Trophoblast cell (in vitro differentiated cells and primary cell): ENCODE results near the gene NEAT1.

ENCODE experiments used
- DNase-seq, 2 donors: peaks; one replicate each; pipeline ENCODE4 v3.0.0-alpha.2; 2016
- H2AFZ ChIP-seq: 2 replicates; pipeline ENCODE4 v1.6.1; 2013; ENCODE audit warnings: low read length, moderate library complexity, mild to moderate bottlenecking; ENCODE audit not compliant: insufficient read depth, poor library complexity
- H2AK5ac ChIP-seq: 2 replicates; pipeline ENCODE4 v1.6.1; 2013; ENCODE audit warnings: mild to moderate bottlenecking, low read length
- H2BK120ac ChIP-seq: 2 replicates; pipeline ENCODE4 v1.6.1; 2013; ENCODE audit warnings: low read length, mild to moderate bottlenecking, moderate library complexity; ENCODE audit not compliant: insufficient read depth, poor library complexity
- H2BK12ac ChIP-seq: 2 replicates; pipeline ENCODE4 v1.6.1; 2013; ENCODE audit warnings: mild to moderate bottlenecking, low read length, moderate library complexity
- H2BK5ac ChIP-seq: 2 replicates; pipeline ENCODE4 v1.6.1; 2013; ENCODE audit warnings: low read length, low read depth, moderate library complexity, mild to moderate bottlenecking; ENCODE audit not compliant: poor library complexity
- H3K14ac ChIP-seq: 2 replicates; pipeline ENCODE4 v1.6.1; 2013; ENCODE audit warnings: mild to moderate bottlenecking, low read length
- H3K18ac ChIP-seq: 2 replicates; pipeline ENCODE4 v1.6.1; 2013; ENCODE audit warnings: mild to moderate bottlenecking, low read length
- H3K23ac ChIP-seq: 2 replicates; pipeline ENCODE4 v1.6.1; 2013; ENCODE audit warnings: low read length
- H3K27ac ChIP-seq: 2 replicates; pipeline ENCODE4 v1.5.1; 2013; ENCODE audit warnings: low read depth, mild to moderate bottlenecking, inconsistent platforms, low read length, moderate library complexity
- H3K27me3 ChIP-seq: 2 replicates; pipeline ENCODE4 v1.6.1; 2013; ENCODE audit warnings: inconsistent platforms, mild to moderate bottlenecking, low read length, moderate library complexity; ENCODE audit not compliant: insufficient read depth
- H3K36me3 ChIP-seq, 2 experiments: 1 replicate in 1 of 2; 2 replicates in 1 of 2; pipeline ENCODE4 v1.6.1; 2013; ENCODE audit warnings: low read length in 2 of 2, mild to moderate bottlenecking in 2 of 2, moderate library complexity in 1 of 2; ENCODE audit not compliant: insufficient read depth in 2 of 2, control insufficient read depth in 1 of 2
- H3K4ac ChIP-seq: 2 replicates; pipeline ENCODE4 v1.6.1; 2013; ENCODE audit warnings: low read depth, mild to moderate bottlenecking, low read length, moderate library complexity
- H3K4me1 ChIP-seq, 2 experiments: 1 replicate in 1 of 2; 2 replicates in 1 of 2; pipeline ENCODE4 v1.6.1; 2013; ENCODE audit warnings: low read length in 2 of 2, mild to moderate bottlenecking in 2 of 2, moderate library complexity in 1 of 2; ENCODE audit not compliant: insufficient read depth in 2 of 2, control insufficient read depth in 1 of 2
- H3K4me2 ChIP-seq: 2 replicates; pipeline ENCODE4 v1.6.1; 2013; ENCODE audit warnings: inconsistent platforms, mild to moderate bottlenecking, low read length, moderate library complexity
- H3K4me3 ChIP-seq: 2 replicates; pipeline ENCODE4 v1.5.1; 2013; ENCODE audit warnings: mild to moderate bottlenecking, low read depth, low read length, inconsistent platforms
- H3K79me1 ChIP-seq: one replicate; pipeline ENCODE4 v1.6.1; 2013; ENCODE audit warnings: low read length
- H3K79me2 ChIP-seq: 2 replicates; pipeline ENCODE4 v1.6.1; 2013; ENCODE audit warnings: low read length, mild to moderate bottlenecking; ENCODE audit not compliant: control insufficient read depth, insufficient read depth, poor library complexity
- H3K9ac ChIP-seq: 2 replicates; pipeline ENCODE4 v1.6.1; 2013; ENCODE audit warnings: mild to moderate bottlenecking, low read length
- H3K9me3 ChIP-seq: 2 replicates; pipeline ENCODE4 v1.6.1; 2013; ENCODE audit warnings: low read depth, mild to moderate bottlenecking, control low read depth, inconsistent platforms, low read length; ENCODE audit not compliant: insufficient read depth
- H4K12ac ChIP-seq: 2 replicates; pipeline ENCODE4 v1.6.1; 2013; ENCODE audit warnings: low read depth, mild to moderate bottlenecking, low read length, moderate library complexity
- H4K8ac ChIP-seq: 2 replicates; pipeline ENCODE4 v1.6.1; 2013; ENCODE audit warnings: low read depth, mild to moderate bottlenecking, low read length, moderate library complexity
- H4K91ac ChIP-seq: one replicate; pipeline ENCODE4 v1.6.1; 2013; ENCODE audit warnings: low read depth, mild to moderate bottlenecking, low read length, moderate library complexity
- WGBS: extraction: QIAGEN DNeasy Blood & Tissue Kit; methylation state at CpG from one replicate; pipeline ENCODE4 v1.1.7; 2013; ENCODE audit warnings: missing lambda C conversion rate; ENCODE audit not compliant: insufficient read length, insufficient coverage; ENCODE audit errors: extremely low coverage; 5-methylcytosine and 5-hydroxymethylcytosine counted together

NEAT1 gene

DNA sequence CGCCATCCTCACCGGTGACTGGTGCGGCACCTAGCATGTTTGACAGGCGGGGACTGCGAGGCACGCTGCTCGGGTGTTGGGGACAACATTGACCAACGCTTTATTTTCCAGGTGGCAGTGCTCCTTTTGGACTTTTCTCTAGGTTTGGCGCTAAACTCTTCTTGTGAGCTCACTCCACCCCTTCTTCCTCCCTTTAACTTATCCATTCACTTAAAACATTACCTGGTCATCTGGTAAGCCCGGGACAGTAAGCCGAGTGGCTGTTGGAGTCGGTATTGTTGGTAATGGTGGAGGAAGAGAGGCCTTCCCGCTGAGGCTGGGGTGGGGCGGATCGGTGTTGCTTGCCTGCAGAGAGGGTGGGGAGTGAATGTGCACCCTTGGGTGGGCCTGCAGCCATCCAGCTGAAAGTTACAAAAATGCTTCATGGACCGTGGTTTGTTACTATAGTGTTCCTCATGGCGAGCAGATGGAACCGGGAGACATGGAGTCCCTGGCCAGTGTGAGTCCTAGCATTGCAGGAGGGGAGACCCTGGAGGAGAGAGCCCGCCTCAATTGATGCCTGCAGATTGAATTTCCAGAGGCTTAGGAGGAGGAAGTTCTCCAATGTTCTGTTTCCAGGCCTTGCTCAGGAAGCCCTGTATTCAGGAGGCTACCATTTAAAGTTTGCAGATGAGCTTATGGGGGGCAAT, 1.1 kb downstream of the NEAT1 start:
- Histone ChIP-seq H2BK12ac (peak overlapping the region; percentile 34), H3K4me2 (peak overlapping the region; percentile 81), H3K4me1 (peaks cover 37 to 59% of the 10 kb centered on the region in 2 experiments), H3K14ac (peak overlapping the region; percentile 97), H2BK120ac (peak overlapping the region; percentile 99), H3K23ac (no peak overlapping the region), H3K4ac (peak overlapping the region; percentile 70), H3K36me3 (peaks cover 5 to 7% of the 10 kb centered on the region in 2 experiments), H3K27me3 (no peaks in the 10 kb centered on the region), H3K9me3 (no peaks in the 10 kb centered on the region), H3K27ac (peak overlapping the region; percentile 97), H3K79me2 (peaks cover 46% of the 10 kb centered on the region), H3K79me1 (peaks cover 45% of the 10 kb centered on the region), H2AK5ac (no peak overlapping the region), H3K18ac (peak overlapping the region; percentile 70), H2AFZ (no peak overlapping the region), H4K8ac (peak overlapping the region; percentile 93), H4K91ac (peak overlapping the region; percentile 100), H3K4me3 (peak overlapping the region; percentile 66), H2BK5ac (peak overlapping the region; percentile 100), H4K12ac (peak overlapping the region; percentile 14), H3K9ac (peak overlapping the region; percentile 33)
- WGBS, result no CpG with 5 or more reads among the region's 19 CpGs
- DNase-seq, result peak in 1 of 2 donors; percentile 42

DNA sequence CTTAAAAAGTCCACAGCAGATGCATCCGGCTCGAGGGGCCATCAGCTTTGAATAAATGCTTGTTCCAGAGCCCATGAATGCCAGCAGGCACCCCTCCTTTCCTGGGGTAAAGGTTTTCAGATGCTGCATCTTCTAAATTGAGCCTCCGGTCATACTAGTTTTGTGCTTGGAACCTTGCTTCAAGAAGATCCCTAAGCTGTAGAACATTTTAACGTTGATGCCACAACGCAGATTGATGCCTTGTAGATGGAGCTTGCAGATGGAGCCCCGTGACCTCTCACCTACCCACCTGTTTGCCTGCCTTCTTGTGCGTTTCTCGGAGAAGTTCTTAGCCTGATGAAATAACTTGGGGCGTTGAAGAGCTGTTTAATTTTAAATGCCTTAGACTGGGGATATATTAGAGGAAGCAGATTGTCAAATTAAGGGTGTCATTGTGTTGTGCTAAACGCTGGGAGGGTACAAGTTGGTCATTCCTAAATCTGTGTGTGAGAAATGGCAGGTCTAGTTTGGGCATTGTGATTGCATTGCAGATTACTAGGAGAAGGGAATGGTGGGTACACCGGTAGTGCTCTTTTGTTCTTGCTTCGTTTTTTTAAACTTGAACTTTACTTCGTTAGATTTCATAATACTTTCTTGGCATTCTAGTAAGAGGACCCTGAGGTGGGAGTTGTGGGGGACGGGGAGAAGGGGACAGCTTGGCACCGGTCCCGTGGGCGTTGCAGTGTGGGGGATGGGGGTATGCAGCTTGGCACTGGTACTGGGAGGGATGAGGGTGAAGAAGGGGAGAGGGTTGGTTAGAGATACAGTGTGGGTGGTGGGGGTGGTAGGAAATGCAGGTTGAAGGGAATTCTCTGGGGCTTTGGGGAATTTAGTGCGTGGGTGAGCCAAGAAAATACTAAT, 1.9 kb downstream of the NEAT1 start:
- Histone ChIP-seq H3K9me3 (no peaks in the 10 kb centered on the region), H2BK5ac (peak overlapping the region; percentile 7), H3K23ac (no peak overlapping the region), H3K4me3 (peak overlapping the region; percentile 66), H3K4me1 (peaks cover 36 to 55% of the 10 kb centered on the region in 2 experiments), H4K91ac (no peak overlapping the region), H3K4ac (peak overlapping the region; percentile 70), H2BK120ac (peak overlapping the region; percentile 8), H3K27me3 (no peaks in the 10 kb centered on the region), H3K18ac (peak overlapping the region; percentile 70), H4K8ac (peak overlapping the region; percentile 51), H3K36me3 (peaks cover 5 to 7% of the 10 kb centered on the region in 2 experiments), H3K4me2 (peak overlapping the region; percentile 81), H2BK12ac (no peak overlapping the region), H3K27ac (peak overlapping the region; percentile 97), H3K79me2 (peaks cover 46% of the 10 kb centered on the region), H4K12ac (no peak overlapping the region), H2AFZ (peak overlapping the region; percentile 40), H3K79me1 (peaks cover 37% of the 10 kb centered on the region), H3K9ac (peak overlapping the region; percentile 37), H3K14ac (peak overlapping the region; percentile 64), H2AK5ac (no peak overlapping the region)
- no CpG with 5 or more reads among the region's 18 CpGs for WGBS
- peak in 1 of 2 donors; percentile 59 for DNase-seq

DNA sequence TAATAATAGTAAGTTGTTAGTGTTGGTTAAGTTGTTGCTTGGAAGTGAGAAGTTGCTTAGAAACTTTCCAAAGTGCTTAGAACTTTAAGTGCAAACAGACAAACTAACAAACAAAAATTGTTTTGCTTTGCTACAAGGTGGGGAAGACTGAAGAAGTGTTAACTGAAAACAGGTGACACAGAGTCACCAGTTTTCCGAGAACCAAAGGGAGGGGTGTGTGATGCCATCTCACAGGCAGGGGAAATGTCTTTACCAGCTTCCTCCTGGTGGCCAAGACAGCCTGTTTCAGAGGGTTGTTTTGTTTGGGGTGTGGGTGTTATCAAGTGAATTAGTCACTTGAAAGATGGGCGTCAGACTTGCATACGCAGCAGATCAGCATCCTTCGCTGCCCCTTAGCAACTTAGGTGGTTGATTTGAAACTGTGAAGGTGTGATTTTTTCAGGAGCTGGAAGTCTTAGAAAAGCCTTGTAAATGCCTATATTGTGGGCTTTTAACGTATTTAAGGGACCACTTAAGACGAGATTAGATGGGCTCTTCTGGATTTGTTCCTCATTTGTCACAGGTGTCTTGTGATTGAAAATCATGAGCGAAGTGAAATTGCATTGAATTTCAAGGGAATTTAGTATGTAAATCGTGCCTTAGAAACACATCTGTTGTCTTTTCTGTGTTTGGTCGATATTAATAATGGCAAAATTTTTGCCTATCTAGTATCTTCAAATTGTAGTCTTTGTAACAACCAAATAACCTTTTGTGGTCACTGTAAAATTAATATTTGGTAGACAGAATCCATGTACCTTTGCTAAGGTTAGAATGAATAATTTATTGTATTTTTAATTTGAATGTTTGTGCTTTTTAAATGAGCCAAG, 2.7 kb downstream of the NEAT1 start:
- WGBS, result no CpG with 5 or more reads among the region's 9 CpGs
- Histone ChIP-seq H3K23ac (no peak overlapping the region), H2BK120ac (no peak overlapping the region), H3K27me3 (no peaks in the 10 kb centered on the region), H3K27ac (peak overlapping the region; percentile 54), H4K8ac (no peak overlapping the region), H3K9ac (peak overlapping the region; percentile 29), H2AFZ (no peak overlapping the region), H3K79me1 (peaks cover 31% of the 10 kb centered on the region), H3K4me1 (peaks cover 35 to 51% of the 10 kb centered on the region in 2 experiments), H3K4ac (peak overlapping the region; percentile 53), H2AK5ac (no peak overlapping the region), H4K91ac (no peak overlapping the region), H2BK5ac (no peak overlapping the region), H3K36me3 (peaks cover 5 to 9% of the 10 kb centered on the region in 2 experiments), H3K4me3 (peak overlapping the region; percentile 56), H3K79me2 (peaks cover 46% of the 10 kb centered on the region), H3K4me2 (peak overlapping the region; percentile 81), H3K18ac (no peak overlapping the region), H4K12ac (no peak overlapping the region), H2BK12ac (no peak overlapping the region), H3K9me3 (no peaks in the 10 kb centered on the region), H3K14ac (no peak overlapping the region)
- DNase-seq, result peak; percentile 75 to 77
